Endodermal cell (in vitro differentiated cells): ENCODE measurements around the gene SLC25A12. TPM values are rescaled to one million over a fixed set of nuclear protein-coding genes. Genes with fewer than 3 reads are reported as not detected.

Experiments used
- DNase-seq: peaks from one replicate; pipeline ENCODE4 v3.0.0-alpha.2; 2017
- H3K27ac ChIP-seq: 2 replicates; pipeline ENCODE4 v1.5.1; 2013; ENCODE audit warnings: mild to moderate bottlenecking, low read depth, low read length, moderate library complexity
- H3K27me3 ChIP-seq: 2 replicates; pipeline ENCODE4 v1.6.1; 2013; ENCODE audit warnings: mild to moderate bottlenecking, low read length, moderate library complexity; ENCODE audit not compliant: insufficient read depth, control insufficient read depth, poor library complexity, severe bottlenecking
- H3K36me3 ChIP-seq: 2 replicates; pipeline ENCODE4 v1.7.0; 2013; ENCODE audit warnings: mild to moderate bottlenecking, low read length, moderate library complexity; ENCODE audit not compliant: control insufficient read depth, insufficient read depth
- H3K4me1 ChIP-seq: one replicate; pipeline ENCODE4 v1.7.0; 2013; ENCODE audit warnings: low read length; ENCODE audit not compliant: control insufficient read depth, insufficient read depth
- H3K4me3 ChIP-seq: 2 replicates; pipeline ENCODE4 v1.5.1; 2013; ENCODE audit warnings: mild to moderate bottlenecking, low read length, moderate library complexity
- H3K9ac ChIP-seq: 2 replicates; pipeline ENCODE4 v1.6.1; 2013; ENCODE audit warnings: mild to moderate bottlenecking, low read length, moderate library complexity; ENCODE audit not compliant: poor library complexity, severe bottlenecking; ENCODE audit errors: extremely low read depth
- H3K9me3 ChIP-seq: 2 replicates; pipeline ENCODE4 v1.6.1; 2013; ENCODE audit warnings: mild to moderate bottlenecking, low read length, moderate library complexity; ENCODE audit not compliant: control insufficient read depth
- H3K27ac Mint-ChIP-seq: 2 replicates; pipeline ENCODE4 v1.8.0; 2020; ENCODE audit warnings: mixed read lengths
- H3K27me3 Mint-ChIP-seq: 2 replicates; pipeline ENCODE4 v1.8.0; 2021; ENCODE audit warnings: mild to moderate bottlenecking, mixed read lengths; ENCODE audit not compliant: insufficient read depth
- H3K36me3 Mint-ChIP-seq: 2 replicates; pipeline ENCODE4 v1.8.0; 2020; ENCODE audit warnings: low read depth, mixed read lengths
- H3K4me1 Mint-ChIP-seq: 2 replicates; pipeline ENCODE4 v1.8.0; 2020; ENCODE audit warnings: mixed read lengths
- H3K4me3 Mint-ChIP-seq: 2 replicates; pipeline ENCODE4 v1.8.0; 2020; ENCODE audit warnings: mild to moderate bottlenecking, moderate library complexity, mixed read lengths
- H3K9me3 Mint-ChIP-seq: 2 replicates; pipeline ENCODE4 v1.8.0; 2020; ENCODE audit warnings: mild to moderate bottlenecking, mixed read lengths
- WGBS, 2 experiments: methylation state at CpG; one replicate each; pipeline versions ENCODE4 v1.1.5 to v1.1.7; 2013; ENCODE audit warnings: missing lambda C conversion rate in 2 of 2, mixed read lengths in 1 of 2; ENCODE audit not compliant: insufficient coverage in 1 of 2, insufficient read length in 1 of 2; 5-methylcytosine and 5-hydroxymethylcytosine counted together
- total RNA-seq, 2 donors: library from RNA; stranded (reverse); fragmentation: NEBNext Ultra II Directional in 1 of 2; extraction: Animal tissue kit (Norgen Biotek cat#: 25700) in 1 of 2; gene quantifications; 2 replicates in 1 of 2; 3 replicates in 1 of 2; pipeline ENCODE4 v1.2.1, GENCODE V29; 2021
- TF ChIP-seq, protein P1 (sequence below): fragments of 200-600 bp; sonication (generic); conservative IDR thresholded peaks from 2 replicates; pipeline ENCODE4 v1.5.0; 2021; ENCODE audit warnings: antibody characterized with exemption, mild to moderate bottlenecking

SLC25A12 gene
- total RNA-seq, 2 donors from 2014 or later, result 0.55 to 3.1 TPM

DNA sequence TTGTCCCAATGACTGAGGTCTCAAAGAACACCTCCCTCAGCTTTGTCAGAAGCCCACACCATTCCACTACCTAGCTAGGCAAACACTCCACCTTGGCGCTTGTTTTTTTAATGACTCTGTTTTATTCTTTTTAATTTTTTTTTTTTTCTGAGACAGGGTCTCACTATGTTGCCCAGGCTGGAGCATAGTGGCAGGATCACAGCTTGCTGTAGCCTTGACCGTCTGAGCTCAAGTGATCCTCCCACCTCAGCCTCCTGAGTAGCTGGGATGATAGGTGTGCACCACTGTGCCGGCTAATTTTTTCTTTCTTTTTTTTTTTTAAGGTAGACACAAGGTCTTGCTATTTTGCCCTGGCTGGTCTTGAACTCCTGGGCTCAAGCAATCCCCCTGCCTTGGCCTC is 101.9 kb downstream of the SLC25A12 start:
- DNase-seq, result no peak
- peaks cover 54% of the 10 kb centered on the region for H3K4me1 Mint-ChIP-seq
- no peaks in the 10 kb centered on the region for H3K27me3 ChIP-seq
- TF ChIP-seq, protein P1, sequence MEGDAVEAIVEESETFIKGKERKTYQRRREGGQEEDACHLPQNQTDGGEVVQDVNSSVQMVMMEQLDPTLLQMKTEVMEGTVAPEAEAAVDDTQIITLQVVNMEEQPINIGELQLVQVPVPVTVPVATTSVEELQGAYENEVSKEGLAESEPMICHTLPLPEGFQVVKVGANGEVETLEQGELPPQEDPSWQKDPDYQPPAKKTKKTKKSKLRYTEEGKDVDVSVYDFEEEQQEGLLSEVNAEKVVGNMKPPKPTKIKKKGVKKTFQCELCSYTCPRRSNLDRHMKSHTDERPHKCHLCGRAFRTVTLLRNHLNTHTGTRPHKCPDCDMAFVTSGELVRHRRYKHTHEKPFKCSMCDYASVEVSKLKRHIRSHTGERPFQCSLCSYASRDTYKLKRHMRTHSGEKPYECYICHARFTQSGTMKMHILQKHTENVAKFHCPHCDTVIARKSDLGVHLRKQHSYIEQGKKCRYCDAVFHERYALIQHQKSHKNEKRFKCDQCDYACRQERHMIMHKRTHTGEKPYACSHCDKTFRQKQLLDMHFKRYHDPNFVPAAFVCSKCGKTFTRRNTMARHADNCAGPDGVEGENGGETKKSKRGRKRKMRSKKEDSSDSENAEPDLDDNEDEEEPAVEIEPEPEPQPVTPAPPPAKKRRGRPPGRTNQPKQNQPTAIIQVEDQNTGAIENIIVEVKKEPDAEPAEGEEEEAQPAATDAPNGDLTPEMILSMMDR, result no peak
- no peak overlapping the region for H3K27ac ChIP-seq
- peaks cover 20% of the 10 kb centered on the region for H3K4me1 ChIP-seq
- no peaks in the 10 kb centered on the region for H3K27me3 Mint-ChIP-seq
- no peaks in the 10 kb centered on the region for H3K36me3 Mint-ChIP-seq
- no peak overlapping the region for H3K4me3 Mint-ChIP-seq
- no peak overlapping the region for H3K27ac Mint-ChIP-seq
- H3K9me3 ChIP-seq, result no peaks in the 10 kb centered on the region
- 93 to 94% methylated on average over 2 to 3 of the region's 3 CpGs for whole genome bisulfite sequencing, 2 experiments
- H3K9ac ChIP-seq, result no peak overlapping the region
- H3K4me3 ChIP-seq, result no peak overlapping the region
- no peaks in the 10 kb centered on the region for H3K9me3 Mint-ChIP-seq
- H3K36me3 ChIP-seq, result no peaks in the 10 kb centered on the region

DNA sequence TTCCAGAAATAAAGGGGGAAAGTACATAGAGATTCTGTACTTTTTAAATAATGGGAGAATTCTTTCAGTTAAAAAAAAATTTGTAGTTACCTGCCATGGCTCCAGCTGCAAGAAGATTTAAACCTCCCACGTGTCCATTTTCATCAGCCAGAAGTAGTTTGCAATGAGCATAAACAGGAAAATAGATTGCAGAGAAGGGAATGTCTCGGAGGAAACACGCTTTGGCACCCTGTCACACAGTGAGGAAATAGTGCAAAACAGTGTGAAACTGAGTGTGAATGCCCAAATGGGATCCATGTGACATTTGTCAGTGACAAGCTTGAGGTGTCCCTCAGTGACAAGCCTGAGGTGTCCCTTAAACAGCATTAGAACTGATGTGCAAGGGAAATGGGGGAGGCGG is 102.7 kb downstream of the SLC25A12 start:
- H3K27ac ChIP-seq, result no peak overlapping the region
- H3K9me3 Mint-ChIP-seq, result no peaks in the 10 kb centered on the region
- H3K4me3 ChIP-seq, result no peak overlapping the region
- DNase-seq, result no peak
- H3K4me1 Mint-ChIP-seq, result peaks cover 54% of the 10 kb centered on the region
- no peaks in the 10 kb centered on the region for H3K27me3 Mint-ChIP-seq
- no peak overlapping the region for H3K4me3 Mint-ChIP-seq
- TF ChIP-seq, protein P1, result no peak
- no peak overlapping the region for H3K27ac Mint-ChIP-seq
- H3K9me3 ChIP-seq, result no peaks in the 10 kb centered on the region
- no peak overlapping the region for H3K9ac ChIP-seq
- 90 to 97% methylated on average over 4 of the region's 4 CpGs for WGBS, 2 experiments
- no peaks in the 10 kb centered on the region for H3K36me3 Mint-ChIP-seq
- H3K4me1 ChIP-seq, result peaks cover 20% of the 10 kb centered on the region
- H3K27me3 ChIP-seq, result no peaks in the 10 kb centered on the region
- H3K36me3 ChIP-seq, result no peaks in the 10 kb centered on the region

DNA sequence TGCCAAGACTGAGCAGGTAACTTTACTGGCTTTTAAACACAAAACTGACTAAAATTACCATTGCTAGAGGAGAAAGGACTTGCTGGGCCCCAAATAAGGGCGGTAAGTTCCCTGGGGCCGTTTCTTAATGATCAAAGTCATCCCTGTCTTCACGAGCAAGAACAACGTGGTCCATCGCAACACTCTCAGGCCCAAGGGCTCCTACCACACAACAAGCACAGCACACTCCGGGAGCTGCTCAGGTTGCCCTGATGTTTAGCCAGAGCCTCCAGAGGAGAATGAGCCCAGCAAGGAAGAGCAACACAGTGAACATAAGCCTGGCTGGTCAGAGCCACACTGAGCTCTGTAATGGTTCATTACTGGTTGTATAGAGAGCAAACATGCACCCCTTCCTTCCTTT is 104.1 kb downstream of the SLC25A12 start:
- H3K4me3 ChIP-seq, result no peak overlapping the region
- no peak overlapping the region for H3K9ac ChIP-seq
- H3K36me3 ChIP-seq, result no peaks in the 10 kb centered on the region
- Mint-ChIP-seq H3K4me3 (no peak overlapping the region), H3K36me3 (no peaks in the 10 kb centered on the region), H3K4me1 (peaks cover 48% of the 10 kb centered on the region), H3K27me3 (no peaks in the 10 kb centered on the region), H3K9me3 (no peaks in the 10 kb centered on the region), H3K27ac (no peak overlapping the region)
- DNase-seq, result no peak
- TF ChIP-seq, protein P1, result no peak
- no peaks in the 10 kb centered on the region for H3K9me3 ChIP-seq
- WGBS, 2 experiments, result 89 to 100% methylated on average over 4 to 6 of the region's 6 CpGs
- no peaks in the 10 kb centered on the region for H3K27me3 ChIP-seq
- no peak overlapping the region for H3K27ac ChIP-seq
- H3K4me1 ChIP-seq, result peaks cover 15% of the 10 kb centered on the region
